DMS114 treated with DMSO at 0.1 percent for 48 hours (cell line): ENCODE results near the gene CELA1.

Source experiments
- DNase-seq: peaks from one replicate; lab custom pipeline; 2025; ENCODE audit not compliant: unreplicated experiment; lab: John Stamatoyannopoulos, UW

Gene CELA1

GRCh38 chr12:51346581-51346980, at the start of gene CELA1:
Gene CELA1, minus strand, starts transcription at chr12:51346679. Its CDS starts 41 bp downstream, at chr12:51346638.
- no peak for DNase-seq

GRCh38 chr12:51395283-51396230, 49.1 kb upstream of the CELA1 start:
- no peak for DNase-seq

- DNase-seq = no peak
These were observed 47.4 kb upstream of the CELA1 start for GRCh38 chr12:51393676-51394545.

GRCh38 chr12:51392556-51393237, 46.2 kb upstream of the CELA1 start:
- no peak for DNase-seq

GRCh38 chr12:51391283-51392123, 45.0 kb upstream of the CELA1 start, which contains the start of gene GALNT6:
Gene GALNT6, minus strand, starts transcription at chr12:51391406. Its CDS starts 11,625 bp downstream, at chr12:51379781.
- DNase-seq = no peak

- no peak for DNase-seq
These were observed 44.4 kb upstream of the CELA1 start for GRCh38 chr12:51390891-51391282.

- DNase-seq = no peak
These were observed 44.0 kb upstream of the CELA1 start for GRCh38 chr12:51390457-51390856.

GRCh38 chr12:51389302-51389999, 43.0 kb upstream of the CELA1 start:
- DNase-seq = no peak

- no peak for DNase-seq
These were observed 42.4 kb upstream of the CELA1 start for GRCh38 chr12:51388846-51389245.

- no peak for DNase-seq
These were observed 41.8 kb upstream of the CELA1 start for GRCh38 chr12:51388069-51388799.

- no peak for DNase-seq
These were observed 39.9 kb upstream of the CELA1 start for GRCh38 chr12:51386351-51386750.

- DNase-seq = no peak
These were observed 36.9 kb upstream of the CELA1 start for GRCh38 chr12:51383269-51383905.

GRCh38 chr12:51382173-51382572, 35.7 kb upstream of the CELA1 start:
- no peak for DNase-seq

- no peak for DNase-seq
These were observed 35.0 kb upstream of the CELA1 start for GRCh38 chr12:51381226-51382079.

GRCh38 chr12:51379571-51379970, 33.1 kb upstream of the CELA1 start:
- no peak for DNase-seq

- DNase-seq = no peak
These were observed 32.3 kb upstream of the CELA1 start for GRCh38 chr12:51378749-51379148.
